ENCODE measurements around the gene SYT1. TPM values are rescaled to one million over a fixed set of nuclear protein-coding genes. Genes with fewer than 3 reads are reported as not detected.

The SYT1 gene
- total RNA-seq, 2 experiments from 2014 or later: not detected

- no peak for TF ChIP-seq CTCF (IDR thresholded peaks at IDR 0.05)
- Histone ChIP-seq H3K4me1 (ENCODE audit: insufficient read depth, low read length) (no peaks in the 10 kb centered on the region), H3K36me3 (ENCODE audit: insufficient read depth, low read length) (no peaks in the 10 kb centered on the region), H3K27me3 (ENCODE audit: control insufficient read depth in 1 of 2, insufficient read depth in 2 of 2, low read length in 2 of 2) (no peaks in the 10 kb centered on the region), H3K9me3 (ENCODE audit: control insufficient read depth in 1 of 2, insufficient read depth in 1 of 2, low read length in 2 of 2) (no peaks in the 10 kb centered on the region), H3K4me3 (ENCODE audit: low read length) (no peak overlapping the region), H3K27ac (ENCODE audit: low read depth in 1 of 2, low read length in 2 of 2) (no peak overlapping the region)
- H3K4me1 Mint-ChIP-seq (ENCODE audit: low read depth): no peaks in the 10 kb centered on the region
- peaks cover 8% of the 10 kb centered on the region for H3K9me3 Mint-ChIP-seq
- intact Hi-C loops (cut with DNase I, micrococcal nuclease): no loop called here
- POLR2A ChIA-PET: no interaction called here
- no peaks in the 10 kb centered on the region for H3K36me3 Mint-ChIP-seq (ENCODE audit: low read depth)
- no peak overlapping the region for H3K4me3 Mint-ChIP-seq
- no peak overlapping the region for H3K27ac Mint-ChIP-seq
- CTCF ChIA-PET: no interaction called here
- H3K27me3 Mint-ChIP-seq: no peaks in the 10 kb centered on the region
- ATAC-seq (ENCODE audit: poor library complexity): no peak
- no peak for DNase-seq
Measured at GRCh38 chr12:78880078-78880477, 15.5 kb downstream of the SYT1 start.

GRCh38 chr12:78881685-78882084 lies 17.1 kb downstream of the SYT1 start:
- Mint-ChIP-seq H3K36me3 (ENCODE audit: low read depth) (no peaks in the 10 kb centered on the region), H3K27me3 (no peaks in the 10 kb centered on the region), H3K4me3 (no peak overlapping the region), H3K4me1 (ENCODE audit: low read depth) (no peaks in the 10 kb centered on the region), H3K27ac (no peak overlapping the region), H3K9me3 (peaks cover 8% of the 10 kb centered on the region)
- ATAC-seq (ENCODE audit: poor library complexity) (no peak), DNase-seq (no peak)
- no peaks in the 10 kb centered on the region for H3K27me3 ChIP-seq (ENCODE audit: control insufficient read depth in 1 of 2, insufficient read depth in 2 of 2, low read length in 2 of 2)
- no peaks in the 10 kb centered on the region for H3K4me1 ChIP-seq (ENCODE audit: insufficient read depth, low read length)
- ChIA-PET CTCF (interaction anchor here (1.2 kb wide), 1 partner anchor 9 kb away, joined by 3 read pairs; no protein-coding TSS in a partner anchor), POLR2A (no interaction called here)
- no peak overlapping the region for H3K4me3 ChIP-seq (ENCODE audit: low read length)
- intact Hi-C loops (cut with DNase I, micrococcal nuclease): no loop called here
- H3K36me3 ChIP-seq (ENCODE audit: insufficient read depth, low read length): no peaks in the 10 kb centered on the region
- H3K9me3 ChIP-seq (ENCODE audit: control insufficient read depth in 1 of 2, insufficient read depth in 1 of 2, low read length in 2 of 2): peaks cover 0 to 4% of the 10 kb centered on the region in 2 experiments
- TF ChIP-seq CTCF (IDR thresholded peaks at IDR 0.05): no peak
- no peak overlapping the region for H3K27ac ChIP-seq (ENCODE audit: low read depth in 1 of 2, low read length in 2 of 2)

GRCh38 chr12:78885466-78885865 lies 20.9 kb downstream of the SYT1 start:
- Histone ChIP-seq H3K36me3 (ENCODE audit: insufficient read depth, low read length) (no peaks in the 10 kb centered on the region), H3K4me3 (ENCODE audit: low read length) (no peak overlapping the region), H3K27me3 (ENCODE audit: control insufficient read depth in 1 of 2, insufficient read depth in 2 of 2, low read length in 2 of 2) (no peaks in the 10 kb centered on the region), H3K9me3 (ENCODE audit: control insufficient read depth in 1 of 2, insufficient read depth in 1 of 2, low read length in 2 of 2) (peaks cover 0 to 4% of the 10 kb centered on the region in 2 experiments), H3K27ac (ENCODE audit: low read depth in 1 of 2, low read length in 2 of 2) (no peak overlapping the region), H3K4me1 (ENCODE audit: insufficient read depth, low read length) (no peaks in the 10 kb centered on the region)
- Mint-ChIP-seq H3K4me3 (no peak overlapping the region), H3K27me3 (no peaks in the 10 kb centered on the region), H3K9me3 (no peaks in the 10 kb centered on the region), H3K27ac (no peak overlapping the region), H3K4me1 (ENCODE audit: low read depth) (no peaks in the 10 kb centered on the region), H3K36me3 (ENCODE audit: low read depth) (no peaks in the 10 kb centered on the region)
- no peak for TF ChIP-seq CTCF (IDR thresholded peaks at IDR 0.05)
- ATAC-seq (ENCODE audit: poor library complexity): no peak
- intact Hi-C loops (cut with DNase I, micrococcal nuclease): no loop called here
- CTCF ChIA-PET: no interaction called here
- no peak for DNase-seq
- POLR2A ChIA-PET: no interaction called here
